Liver (tissue), 9 donors: ENCODE results near the gene ERICH4. TPM values are rescaled to one million over a fixed set of nuclear protein-coding genes. Genes with fewer than 3 reads are reported as not detected.

Experiments
- DNase-seq: peaks from one replicate; pipeline ENCODE4 v3.0.0-alpha.2; 2017; ENCODE audit warnings: low spot score
- H3K27ac ChIP-seq, 2 donors: one replicate each; pipeline ENCODE4 v1.7.0; 2013; ENCODE audit warnings: inconsistent platforms in 2 of 2, low read length in 2 of 2, control low read depth in 1 of 2, low read depth in 1 of 2, mild to moderate bottlenecking in 1 of 2
- H3K27me3 ChIP-seq, 4 donors: one replicate each; pipeline versions ENCODE4 v1.6.1 to v1.7.0; 2013; ENCODE audit warnings: low read length in 3 of 4, inconsistent platforms in 1 of 4, mild to moderate bottlenecking in 1 of 4, moderate library complexity in 1 of 4; ENCODE audit not compliant: control insufficient read depth in 4 of 4, insufficient read depth in 4 of 4
- H3K36me3 ChIP-seq, 4 donors: one replicate each; pipeline versions ENCODE4 v1.6.1 to v1.7.0; 2013; ENCODE audit warnings: low read length in 3 of 4, mild to moderate bottlenecking in 3 of 4, low read depth in 1 of 4, moderate library complexity in 1 of 4; ENCODE audit not compliant: control insufficient read depth in 4 of 4, insufficient read depth in 3 of 4
- H3K4me1 ChIP-seq, 4 donors: one replicate each; pipeline versions ENCODE4 v1.6.1 to v1.7.0; 2013; ENCODE audit warnings: low read length in 3 of 4, mild to moderate bottlenecking in 3 of 4, moderate library complexity in 1 of 4; ENCODE audit not compliant: control insufficient read depth in 4 of 4, insufficient read depth in 4 of 4
- H3K4me3 ChIP-seq, 3 donors: one replicate each; pipeline versions ENCODE4 v1.6.1 to v1.7.0; 2013; ENCODE audit warnings: low read length in 3 of 3, control low read depth in 1 of 3, low read depth in 1 of 3, mild to moderate bottlenecking in 1 of 3
- H3K9ac ChIP-seq, 2 donors: one replicate each; pipeline ENCODE4 v1.7.0; 2013; ENCODE audit warnings: low read length in 2 of 2, mild to moderate bottlenecking in 2 of 2, moderate library complexity in 2 of 2, control low read depth in 1 of 2, low read depth in 1 of 2
- H3K9me3 ChIP-seq, 4 donors: one replicate each; pipeline versions ENCODE4 v1.6.1 to v1.7.0; 2013; ENCODE audit warnings: low read length in 3 of 4; ENCODE audit not compliant: control insufficient read depth in 4 of 4
- ATF3 ChIP-seq: IDR thresholded peaks from 2 replicates; pipeline ENCODE4 v1.6.1; 2016; ENCODE audit warnings: antibody characterized with exemption
- EGR1 ChIP-seq, 2 donors: IDR thresholded peaks; 2 replicates each; pipeline ENCODE4 v1.6.1; 2016 to 2018; ENCODE audit warnings: antibody characterized with exemption in 2 of 2, low read depth in 2 of 2
- FOXA1 ChIP-seq: IDR thresholded peaks from 2 replicates; pipeline ENCODE4 v1.6.1; 2016; ENCODE audit warnings: antibody characterized with exemption
- FOXA2 ChIP-seq: IDR thresholded peaks from 2 replicates; pipeline ENCODE4 v1.6.1; 2016; ENCODE audit warnings: antibody characterized with exemption
- GABPA ChIP-seq, 2 donors: IDR thresholded peaks in 1 of 2; conservative IDR thresholded peaks in 1 of 2; 2 replicates each; pipeline ENCODE4 v1.6.1; 2016; ENCODE audit warnings: antibody characterized with exemption in 2 of 2, mild to moderate bottlenecking in 1 of 2, moderate library complexity in 1 of 2
- HNF4A ChIP-seq, 2 donors: conservative IDR thresholded peaks; 2 replicates each; pipeline ENCODE4 v1.6.1; 2016; ENCODE audit warnings: antibody characterized with exemption in 2 of 2, mild to moderate bottlenecking in 2 of 2
- HNF4G ChIP-seq: IDR thresholded peaks from 2 replicates; pipeline ENCODE4 v1.6.1; 2016; ENCODE audit warnings: antibody characterized with exemption
- JUND ChIP-seq, 2 donors: IDR thresholded peaks; 2 replicates each; pipeline ENCODE4 v1.6.1; 2016; ENCODE audit warnings: antibody characterized with exemption in 2 of 2
- MAX ChIP-seq: IDR thresholded peaks from 2 replicates; pipeline ENCODE4 v1.6.1; 2016; ENCODE audit warnings: antibody characterized with exemption
- NR2F2 ChIP-seq: IDR thresholded peaks from 2 replicates; pipeline ENCODE4 v1.6.1; 2016; ENCODE audit warnings: antibody characterized with exemption
- RAD21 ChIP-seq, 2 donors: IDR thresholded peaks; 2 replicates each; pipeline ENCODE4 v1.6.1; 2016; ENCODE audit warnings: antibody characterized with exemption in 2 of 2, mild to moderate bottlenecking in 2 of 2
- REST ChIP-seq: IDR thresholded peaks from 2 replicates; pipeline ENCODE4 v1.6.1; 2016; ENCODE audit warnings: antibody characterized with exemption, mild to moderate bottlenecking
- RXRA ChIP-seq, 2 donors: IDR thresholded peaks; 2 replicates each; pipeline ENCODE4 v1.6.1; 2017 to 2018; ENCODE audit warnings: antibody characterized with exemption in 2 of 2, mild to moderate bottlenecking in 1 of 2
- SP1 ChIP-seq: IDR thresholded peaks from 2 replicates; pipeline ENCODE4 v1.6.1; 2018; ENCODE audit warnings: antibody characterized with exemption, mild to moderate bottlenecking
- TAF1 ChIP-seq: conservative IDR thresholded peaks from 2 replicates; pipeline ENCODE4 v1.6.1; 2016; ENCODE audit warnings: antibody characterized with exemption, mild to moderate bottlenecking
- YY1 ChIP-seq: IDR thresholded peaks from 2 replicates; pipeline ENCODE4 v1.6.1; 2016; ENCODE audit warnings: antibody characterized with exemption, mild to moderate bottlenecking
- ZBTB33 ChIP-seq: IDR thresholded peaks from 2 replicates; pipeline ENCODE4 v1.6.1; 2016; ENCODE audit warnings: antibody characterized with exemption
- WGBS: extraction: QIAGEN DNeasy Blood & Tissue Kit; methylation state at CpG from one replicate; pipeline ENCODE4 v1.1.7; 2013; 5-methylcytosine and 5-hydroxymethylcytosine counted together
- polyA plus RNA-seq, 2 donors: library from polyadenylated mRNA; stranded (reverse) in 1 of 2; unstranded in 1 of 2; fragments of 200-250 nt in 1 of 2; fragments of >200 nt in 1 of 2; fragmentation: Nextera tagmentation in 1 of 2; extraction: Ambion mirVana in 1 of 2; gene quantifications; one replicate each; pipeline versions ENCODE4 v1.2.1 to v1.2.3, GENCODE V29; 2013 to 2015
- total RNA-seq, 2 donors: library from RNA; depleted of rRNA; stranded (reverse); fragments of >200 nt; gene quantifications; one replicate each; pipeline ENCODE4 v1.2.3, GENCODE V29; 2014
- TF ChIP-seq, protein P1 (sequence below): fragments of 150-350 bp; IDR thresholded peaks from 2 replicates; pipeline ENCODE4 v1.5.1; 2017; ENCODE audit warnings: improper control_type of control experiment, low read depth, low read length; ENCODE audit not compliant: missing input control
- donor health status: healthy.
- donor health status: healthy.
- donor health status: healthy.
- donor health status: healthy.
- donor health status: healthy.

ERICH4 gene
- total and polyA plus RNA-seq, 4 donors, result not detected

GRCh38 chr19:41397086-41398049, 45.6 kb upstream of the ERICH4 start, which contains the start of the genes BCKDHA and EXOSC5 (continued):
- no peak for TF ChIP-seq HNF4G
- no peak for TF ChIP-seq HNF4A (conservative IDR thresholded peaks at IDR 0.05)
- peak in 1 of 2 donors; percentile 88 for TF ChIP-seq GABPA (IDR thresholded peaks at IDR 0.05 in 1 of 2, conservative IDR thresholded peaks at IDR 0.05 in 1 of 2)

- peak overlapping the region; percentile 92 to 98 for H3K27ac ChIP-seq
- peaks cover 0 to 1% (median 0%) of the 10 kb centered on the region in 4 donors for H3K36me3 ChIP-seq
- under 1% methylated on average over 5 of the region's 5 CpGs for WGBS
- H3K27me3 ChIP-seq, result no peaks in the 10 kb centered on the region
- peak overlapping the region; percentile 94 to 98 for H3K9ac ChIP-seq
- no peaks in the 10 kb centered on the region for H3K9me3 ChIP-seq
- no peak for TF ChIP-seq REST
- peak overlapping the region; percentile 70 to 99 (median 84) for H3K4me3 ChIP-seq
- no peak for DNase-seq
- H3K4me1 ChIP-seq, result peaks cover 2 to 28% (median 16%) of the 10 kb centered on the region in 4 donors
Measured at GRCh38 chr19:41398050-41398418, 44.9 kb upstream of the ERICH4 start.

DNA sequence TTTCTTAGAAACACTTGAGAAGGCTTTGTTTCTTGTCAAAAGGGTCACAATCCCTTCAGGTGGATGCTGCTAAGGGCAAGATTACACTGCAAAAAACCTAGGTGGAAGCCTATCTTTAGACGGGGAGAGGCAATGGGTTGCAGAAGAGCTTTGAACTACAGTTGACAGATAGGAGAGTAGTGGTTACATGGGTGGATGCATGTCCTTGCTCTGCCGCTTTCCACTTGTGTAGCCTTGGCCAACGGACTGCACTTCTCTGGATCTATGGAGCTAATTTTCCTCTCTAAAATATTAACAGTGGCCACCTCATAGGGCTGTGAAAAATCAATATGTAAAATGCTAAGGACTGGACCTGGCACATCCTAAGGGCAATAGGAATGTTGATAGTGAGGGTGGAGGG, 44.4 kb upstream of the ERICH4 start:
- TF ChIP-seq EGR1 (IDR thresholded peaks at IDR 0.05; ENCODE audit: low read depth in 2 of 2) (no peak), REST (no peak), FOXA1 (no peak), RXRA (IDR thresholded peaks at IDR 0.05) (no peak), RAD21 (IDR thresholded peaks at IDR 0.05) (no peak), YY1 (no peak), JUND (IDR thresholded peaks at IDR 0.05) (no peak), FOXA2 (no peak), HNF4A (conservative IDR thresholded peaks at IDR 0.05) (no peak), ATF3 (no peak), SP1 (no peak), MAX (no peak), NR2F2 (no peak), TAF1 (no peak), GABPA (IDR thresholded peaks at IDR 0.05 in 1 of 2, conservative IDR thresholded peaks at IDR 0.05 in 1 of 2) (no peak), ZBTB33 (no peak), HNF4G (no peak)
- TF ChIP-seq, protein P1, sequence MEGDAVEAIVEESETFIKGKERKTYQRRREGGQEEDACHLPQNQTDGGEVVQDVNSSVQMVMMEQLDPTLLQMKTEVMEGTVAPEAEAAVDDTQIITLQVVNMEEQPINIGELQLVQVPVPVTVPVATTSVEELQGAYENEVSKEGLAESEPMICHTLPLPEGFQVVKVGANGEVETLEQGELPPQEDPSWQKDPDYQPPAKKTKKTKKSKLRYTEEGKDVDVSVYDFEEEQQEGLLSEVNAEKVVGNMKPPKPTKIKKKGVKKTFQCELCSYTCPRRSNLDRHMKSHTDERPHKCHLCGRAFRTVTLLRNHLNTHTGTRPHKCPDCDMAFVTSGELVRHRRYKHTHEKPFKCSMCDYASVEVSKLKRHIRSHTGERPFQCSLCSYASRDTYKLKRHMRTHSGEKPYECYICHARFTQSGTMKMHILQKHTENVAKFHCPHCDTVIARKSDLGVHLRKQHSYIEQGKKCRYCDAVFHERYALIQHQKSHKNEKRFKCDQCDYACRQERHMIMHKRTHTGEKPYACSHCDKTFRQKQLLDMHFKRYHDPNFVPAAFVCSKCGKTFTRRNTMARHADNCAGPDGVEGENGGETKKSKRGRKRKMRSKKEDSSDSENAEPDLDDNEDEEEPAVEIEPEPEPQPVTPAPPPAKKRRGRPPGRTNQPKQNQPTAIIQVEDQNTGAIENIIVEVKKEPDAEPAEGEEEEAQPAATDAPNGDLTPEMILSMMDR, result no peak
- Histone ChIP-seq H3K27ac (no peak overlapping the region), H3K9me3 (no peaks in the 10 kb centered on the region), H3K36me3 (peaks cover 0 to 4% (median 0%) of the 10 kb centered on the region in 4 donors), H3K4me1 (peaks cover 2 to 34% (median 17%) of the 10 kb centered on the region in 4 donors), H3K4me3 (peak overlapping the region; percentile 70 to 99 (median 84)), H3K27me3 (no peaks in the 10 kb centered on the region), H3K9ac (peak overlapping the region; percentile 67 to 98)
- no peak for DNase-seq
- 34% methylated on average over 3 of the region's 3 CpGs for WGBS
